Measurements from ENCODE around the gene SMYD3.

The SMYD3 gene

DNA sequence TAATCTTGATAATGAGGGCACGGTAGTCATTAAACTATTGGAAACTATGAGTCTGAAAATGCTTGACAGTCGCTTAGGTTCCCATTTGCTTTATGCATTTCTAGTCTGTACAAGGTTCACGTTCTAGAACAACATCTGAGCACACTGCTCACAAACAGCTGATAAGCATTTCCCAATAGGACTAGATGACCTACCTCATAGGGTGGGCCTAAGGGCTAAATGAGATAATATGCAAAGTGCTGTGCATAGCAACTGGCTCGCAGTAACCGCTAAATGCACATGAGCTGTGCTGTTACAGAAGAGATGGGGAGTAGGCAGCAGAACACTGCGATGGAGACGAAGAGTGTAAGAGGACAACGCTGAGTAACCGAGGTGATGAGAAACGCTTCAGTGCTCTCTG, 628.0 kb downstream of the SMYD3 start:
- TF ChIP-seq FOXP2 (optimal IDR thresholded peaks at IDR 0.05; ENCODE audit: borderline replicate concordance, extremely low read depth, extremely low read length, insufficient read depth) (no peak), TAF1 (IDR thresholded peaks at IDR 0.05; ENCODE audit: borderline replicate concordance, insufficient read depth, low read length) (no peak), POLR2AphosphoS5 (IDR thresholded peaks at IDR 0.05; ENCODE audit: low read depth, low read length) (no peak), SIN3A (IDR thresholded peaks at IDR 0.05; ENCODE audit: borderline replicate concordance, insufficient read depth, low read length) (no peak)

GRCh38 chr1:245878585-245878984, 628.5 kb downstream of the SMYD3 start:
- TF ChIP-seq, protein P1, sequence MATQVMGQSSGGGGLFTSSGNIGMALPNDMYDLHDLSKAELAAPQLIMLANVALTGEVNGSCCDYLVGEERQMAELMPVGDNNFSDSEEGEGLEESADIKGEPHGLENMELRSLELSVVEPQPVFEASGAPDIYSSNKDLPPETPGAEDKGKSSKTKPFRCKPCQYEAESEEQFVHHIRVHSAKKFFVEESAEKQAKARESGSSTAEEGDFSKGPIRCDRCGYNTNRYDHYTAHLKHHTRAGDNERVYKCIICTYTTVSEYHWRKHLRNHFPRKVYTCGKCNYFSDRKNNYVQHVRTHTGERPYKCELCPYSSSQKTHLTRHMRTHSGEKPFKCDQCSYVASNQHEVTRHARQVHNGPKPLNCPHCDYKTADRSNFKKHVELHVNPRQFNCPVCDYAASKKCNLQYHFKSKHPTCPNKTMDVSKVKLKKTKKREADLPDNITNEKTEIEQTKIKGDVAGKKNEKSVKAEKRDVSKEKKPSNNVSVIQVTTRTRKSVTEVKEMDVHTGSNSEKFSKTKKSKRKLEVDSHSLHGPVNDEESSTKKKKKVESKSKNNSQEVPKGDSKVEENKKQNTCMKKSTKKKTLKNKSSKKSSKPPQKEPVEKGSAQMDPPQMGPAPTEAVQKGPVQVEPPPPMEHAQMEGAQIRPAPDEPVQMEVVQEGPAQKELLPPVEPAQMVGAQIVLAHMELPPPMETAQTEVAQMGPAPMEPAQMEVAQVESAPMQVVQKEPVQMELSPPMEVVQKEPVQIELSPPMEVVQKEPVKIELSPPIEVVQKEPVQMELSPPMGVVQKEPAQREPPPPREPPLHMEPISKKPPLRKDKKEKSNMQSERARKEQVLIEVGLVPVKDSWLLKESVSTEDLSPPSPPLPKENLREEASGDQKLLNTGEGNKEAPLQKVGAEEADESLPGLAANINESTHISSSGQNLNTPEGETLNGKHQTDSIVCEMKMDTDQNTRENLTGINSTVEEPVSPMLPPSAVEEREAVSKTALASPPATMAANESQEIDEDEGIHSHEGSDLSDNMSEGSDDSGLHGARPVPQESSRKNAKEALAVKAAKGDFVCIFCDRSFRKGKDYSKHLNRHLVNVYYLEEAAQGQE (IDR thresholded peaks at IDR 0.05; ENCODE audit: insufficient read depth in 1 of 2, low read depth in 2 of 2, low read length in 2 of 2) = peak in 1 of 2 experiments; percentile 70; a peak in 1 of 4 replicates
- 0 out of 2 replicates have a peak, but pooled peaks have one; percentile 11 for TF ChIP-seq SIN3A (IDR thresholded peaks at IDR 0.05; ENCODE audit: borderline replicate concordance, insufficient read depth, low read length)
- TF ChIP-seq TAF1 (IDR thresholded peaks at IDR 0.05; ENCODE audit: borderline replicate concordance, insufficient read depth, low read length) = no peak
- TF ChIP-seq FOXP2 (optimal IDR thresholded peaks at IDR 0.05; ENCODE audit: borderline replicate concordance, extremely low read depth, extremely low read length, insufficient read depth) = peak; percentile 95

- TF ChIP-seq, protein P1 (IDR thresholded peaks at IDR 0.05; ENCODE audit: insufficient read depth in 1 of 2, low read depth in 2 of 2, low read length in 2 of 2) = no peak
- TF ChIP-seq TAF1 (IDR thresholded peaks at IDR 0.05; ENCODE audit: borderline replicate concordance, insufficient read depth, low read length) (no peak), POLR2AphosphoS5 (IDR thresholded peaks at IDR 0.05; ENCODE audit: low read depth, low read length) (no peak), SIN3A (IDR thresholded peaks at IDR 0.05; ENCODE audit: borderline replicate concordance, insufficient read depth, low read length) (no peak), FOXP2 (optimal IDR thresholded peaks at IDR 0.05; ENCODE audit: borderline replicate concordance, extremely low read depth, extremely low read length, insufficient read depth) (no peak)
Observed at GRCh38 chr1:245877976-245878375, 629.1 kb downstream of the SMYD3 start.

DNA sequence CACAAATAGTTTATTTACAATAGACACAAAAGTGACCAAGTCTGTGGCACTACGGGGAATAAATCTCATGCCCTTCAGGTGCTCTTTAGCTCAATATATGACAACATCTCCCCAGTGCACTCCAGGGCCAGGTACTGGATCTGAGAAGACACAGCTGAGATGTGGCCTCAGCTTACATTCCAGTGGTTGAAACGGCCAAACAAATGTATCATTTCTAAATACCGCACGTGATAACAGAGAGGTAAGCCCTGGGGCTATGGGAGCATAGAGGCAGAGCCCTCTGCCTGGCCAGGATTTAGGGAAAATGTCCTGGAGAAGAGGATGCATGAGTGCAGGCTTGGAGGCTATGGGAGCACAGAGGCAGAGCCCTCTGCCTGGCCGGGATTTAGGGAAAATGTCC, 630.5 kb downstream of the SMYD3 start:
- TF ChIP-seq TAF1 (IDR thresholded peaks at IDR 0.05; ENCODE audit: borderline replicate concordance, insufficient read depth, low read length) (no peak), SIN3A (IDR thresholded peaks at IDR 0.05; ENCODE audit: borderline replicate concordance, insufficient read depth, low read length) (no peak), FOXP2 (optimal IDR thresholded peaks at IDR 0.05; ENCODE audit: borderline replicate concordance, extremely low read depth, extremely low read length, insufficient read depth) (no peak), POLR2AphosphoS5 (IDR thresholded peaks at IDR 0.05; ENCODE audit: low read depth, low read length) (no peak)
- TF ChIP-seq, protein P1 (IDR thresholded peaks at IDR 0.05; ENCODE audit: insufficient read depth in 1 of 2, low read depth in 2 of 2, low read length in 2 of 2) = no peak

- TF ChIP-seq, protein P1 (IDR thresholded peaks at IDR 0.05; ENCODE audit: insufficient read depth in 1 of 2, low read depth in 2 of 2, low read length in 2 of 2) = no peak
- TF ChIP-seq POLR2AphosphoS5 (IDR thresholded peaks at IDR 0.05; ENCODE audit: low read depth, low read length) = no peak
- TF ChIP-seq TAF1 (IDR thresholded peaks at IDR 0.05; ENCODE audit: borderline replicate concordance, insufficient read depth, low read length) = no peak
- no peak for TF ChIP-seq FOXP2 (optimal IDR thresholded peaks at IDR 0.05; ENCODE audit: borderline replicate concordance, extremely low read depth, extremely low read length, insufficient read depth)
Observed at GRCh38 chr1:245875581-245876261, 631.4 kb downstream of the SMYD3 start.
